GM21423 (cell line): Measurements from ENCODE around the gene CNTFR.

ENCODE experiments used
- ATAC-seq: cut with Tn5 transposase; IDR thresholded peaks from one replicate; pipeline ENCODE4 v1.9.1; 2021; ENCODE audit warnings: mild to moderate bottlenecking, moderate library complexity; ENCODE audit not compliant: unreplicated experiment

CNTFR gene

DNA sequence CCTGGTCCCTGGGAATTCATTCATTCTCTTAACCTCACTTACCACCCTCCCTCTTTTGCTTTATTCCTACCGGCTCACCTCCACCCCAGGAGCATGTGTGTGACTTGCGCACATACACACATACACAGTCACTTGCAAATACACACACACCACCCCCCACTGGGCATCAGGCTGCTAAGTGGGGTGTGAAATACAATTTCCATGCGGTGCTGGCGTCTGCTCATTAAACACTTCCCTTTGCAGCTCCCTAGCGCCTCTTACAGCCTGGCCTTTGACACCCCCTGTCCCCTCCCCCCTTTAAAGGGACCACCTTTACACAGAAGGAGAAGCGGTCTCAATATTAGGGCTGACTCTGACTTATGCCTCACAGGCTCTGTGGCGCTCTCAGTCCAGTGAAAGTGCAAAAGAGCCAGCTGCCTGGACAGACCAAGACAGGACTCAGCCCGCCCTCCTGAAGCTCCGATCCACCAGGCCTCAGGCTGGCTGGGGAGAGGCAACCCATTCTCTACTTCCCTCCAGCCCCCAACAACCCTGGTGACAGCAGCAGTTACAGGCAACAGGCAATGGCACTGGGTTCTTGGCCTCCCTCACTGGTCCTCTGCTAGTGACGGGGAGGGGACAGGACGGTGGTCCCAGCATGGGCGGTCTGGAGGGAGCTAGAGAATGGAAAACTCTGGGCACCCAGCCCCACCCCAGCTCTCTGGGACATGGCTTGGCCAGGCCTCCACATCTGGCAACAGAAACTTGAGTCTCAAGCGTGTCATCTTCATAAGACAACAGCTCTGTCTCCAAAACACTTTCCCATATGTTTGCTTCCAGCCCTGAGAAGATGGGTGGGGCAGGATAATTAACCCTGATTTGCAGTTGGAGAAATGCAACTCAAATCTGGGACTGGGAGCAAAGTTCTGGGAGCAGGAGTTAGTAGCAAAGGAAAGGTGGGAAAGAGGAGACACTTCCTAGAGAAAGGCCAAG is 78.7 kb downstream of the CNTFR start:
- ATAC-seq, result no peak

DNA sequence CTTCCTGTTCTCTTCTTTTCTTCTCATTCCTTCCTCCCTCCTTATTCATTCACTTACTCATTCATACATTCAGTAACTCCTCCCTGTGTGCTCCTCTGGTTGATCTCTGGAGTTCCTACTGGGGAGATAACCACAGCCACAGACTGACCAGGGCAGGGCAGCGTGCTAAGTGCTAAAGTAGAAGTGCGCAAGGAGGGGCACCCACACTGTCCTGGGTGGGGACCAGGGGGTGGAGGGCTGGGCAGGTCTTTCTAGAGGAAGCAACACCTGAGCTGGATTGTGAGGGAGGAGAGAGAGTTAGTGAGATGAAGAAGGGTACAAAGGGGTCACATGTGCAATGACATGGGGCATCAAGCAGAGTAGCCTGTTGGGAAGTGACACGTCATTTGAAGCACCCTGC is 80.6 kb downstream of the CNTFR start:
- ATAC-seq, result no peak

DNA sequence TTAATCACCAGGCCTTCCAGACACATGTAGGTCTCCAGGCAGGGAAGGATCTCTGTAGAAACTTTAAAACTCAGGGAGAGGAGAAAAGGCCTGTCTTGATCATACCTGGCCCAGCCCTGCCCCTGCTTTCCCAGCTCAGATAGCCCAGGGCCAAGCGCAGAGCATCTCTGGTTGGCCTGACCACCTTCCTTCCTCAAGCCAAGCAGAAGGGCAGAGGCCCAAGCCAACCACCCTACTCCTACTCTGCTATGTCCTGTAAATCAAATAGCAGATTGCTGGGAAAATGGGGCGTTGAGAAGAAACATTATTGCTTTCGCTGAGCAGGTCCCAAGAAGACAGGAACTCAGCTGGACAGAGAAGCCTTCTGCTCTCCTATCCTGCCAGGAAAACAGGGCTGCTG is 81.1 kb downstream of the CNTFR start:
- ATAC-seq, result no peak

DNA sequence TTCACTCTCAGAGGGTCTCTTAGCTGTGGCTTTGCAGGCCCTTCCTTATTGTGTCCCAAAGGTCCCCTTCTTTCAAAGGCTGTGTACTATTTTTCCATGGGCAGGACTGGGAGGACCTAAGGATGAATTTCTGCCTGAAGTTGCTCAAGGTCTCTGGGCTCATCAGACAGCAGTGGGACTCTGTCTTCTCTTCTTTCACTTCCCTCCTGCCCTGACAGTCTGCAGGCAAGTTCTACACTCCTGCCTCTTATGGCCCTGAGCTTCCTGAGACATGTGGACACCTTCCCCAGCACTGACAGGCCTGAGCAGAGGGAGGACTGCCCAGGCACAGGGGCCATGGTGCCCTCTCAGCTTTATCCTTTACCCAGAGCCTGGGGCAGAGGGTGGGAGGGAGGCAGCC is 81.6 kb downstream of the CNTFR start:
- ATAC-seq, result no peak

DNA sequence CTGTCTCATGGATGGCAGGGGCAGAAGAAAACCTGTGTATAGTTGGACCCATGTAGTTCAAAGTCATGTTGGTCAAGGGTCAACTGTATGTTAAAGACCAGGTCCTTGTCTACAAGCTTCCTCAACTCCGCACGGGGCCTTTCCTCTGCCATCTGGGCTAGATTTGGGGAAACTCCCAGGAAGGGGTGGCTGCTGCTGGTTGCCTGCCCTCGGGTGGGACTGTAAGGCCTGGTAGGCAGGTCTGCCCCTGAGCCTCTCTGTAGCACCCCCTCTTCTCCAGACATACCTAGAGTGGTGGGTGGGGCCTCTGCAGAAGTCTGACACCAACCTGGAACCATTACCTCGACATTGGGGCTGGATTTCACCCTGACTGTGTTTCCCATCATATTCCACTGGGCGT is 82.0 kb downstream of the CNTFR start:
- no peak for ATAC-seq

DNA sequence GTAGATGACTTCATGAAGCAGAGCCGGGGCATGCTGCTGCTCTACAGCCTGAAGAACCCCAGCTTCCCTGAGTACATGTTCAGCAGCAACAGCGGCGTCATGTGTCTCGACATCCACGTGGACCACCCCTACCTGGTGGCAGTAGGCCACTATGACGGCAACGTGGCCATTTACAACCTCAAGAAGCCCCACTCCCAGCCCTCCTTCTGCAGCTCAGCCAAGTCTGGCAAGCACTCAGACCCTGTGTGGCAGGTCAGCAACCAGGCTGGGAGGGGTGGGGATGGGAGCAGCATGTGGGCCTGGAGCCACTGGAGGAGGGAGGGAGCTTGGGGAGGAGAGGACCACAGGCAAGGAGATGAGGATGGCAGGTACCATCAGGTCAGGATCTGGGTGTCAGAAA is 82.9 kb downstream of the CNTFR start:
- ATAC-seq, result no peak

DNA sequence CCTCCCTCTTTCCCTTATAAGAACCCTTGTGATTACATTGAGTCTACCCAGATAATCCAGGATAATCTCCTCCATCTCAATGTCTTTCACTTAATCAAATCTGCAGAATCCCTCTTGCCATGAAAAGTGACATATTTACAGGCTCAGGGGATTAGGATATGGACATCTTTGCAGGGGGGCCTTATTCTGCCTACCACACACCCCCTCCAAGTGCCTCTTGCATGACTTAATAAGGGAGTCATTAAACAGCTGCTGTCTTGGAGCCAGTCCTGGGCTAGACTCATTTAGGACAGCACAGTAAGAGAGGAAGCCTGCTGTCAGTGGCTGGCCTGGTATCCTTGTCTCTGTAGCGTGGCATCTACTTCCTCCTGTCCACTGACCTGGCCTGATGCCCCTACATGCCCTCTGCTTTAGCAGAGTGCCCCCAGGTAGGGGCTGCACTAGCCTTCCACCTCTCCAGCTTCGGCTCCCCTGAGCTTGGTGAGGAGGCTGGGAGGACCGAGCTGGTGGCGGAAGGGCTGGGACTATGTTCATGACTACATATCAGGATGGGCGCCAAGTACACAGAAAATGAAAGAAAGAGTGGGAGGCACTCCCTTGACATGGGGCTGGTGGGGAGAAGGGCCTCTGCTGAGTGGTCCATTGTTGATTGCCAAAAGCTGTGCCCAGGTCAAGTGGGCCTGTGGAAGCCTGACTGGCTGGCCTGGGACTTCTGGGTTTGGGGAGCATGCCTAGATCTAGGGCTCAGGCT is 84.0 kb downstream of the CNTFR start:
- no peak for ATAC-seq

DNA sequence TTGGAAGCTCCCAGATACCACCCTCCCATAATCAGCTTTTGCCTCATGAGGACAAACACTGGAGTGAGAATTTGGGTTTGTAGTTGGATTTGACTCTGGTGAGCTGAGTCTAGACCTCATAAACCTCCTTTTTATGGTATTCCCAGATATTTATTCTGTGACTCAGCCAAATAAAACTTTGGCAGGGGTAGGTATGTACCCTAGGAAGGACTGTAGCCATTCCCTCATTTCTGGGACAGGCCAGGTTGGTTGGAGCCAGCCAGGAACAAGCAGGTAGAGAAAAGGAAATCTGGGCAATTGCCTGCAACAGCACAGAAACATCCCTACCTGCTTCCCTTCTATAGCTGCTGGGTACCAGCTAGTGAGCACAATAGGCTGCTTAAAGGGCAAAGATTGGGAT is 86.1 kb downstream of the CNTFR start:
- ATAC-seq, result no peak

DNA sequence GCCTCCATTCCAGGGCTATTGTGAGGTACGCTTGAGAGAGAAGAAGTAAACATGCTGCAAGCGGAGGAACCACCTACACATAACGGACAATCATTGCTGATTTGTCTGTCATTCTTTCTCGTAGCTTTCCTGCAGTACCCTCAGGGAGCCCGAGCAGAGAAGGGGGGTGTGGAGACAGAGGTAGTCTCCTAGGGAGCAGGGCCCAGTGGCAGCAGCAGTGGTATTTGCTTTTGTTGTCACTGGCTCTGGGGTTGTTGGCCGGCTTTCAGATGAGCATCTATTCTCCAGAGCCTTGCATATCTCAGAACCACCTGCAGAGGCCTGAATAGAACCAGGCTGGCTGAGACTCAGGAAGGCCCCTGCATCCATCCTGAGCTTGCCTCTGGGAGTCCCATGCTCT is 86.6 kb downstream of the CNTFR start:
- no peak for ATAC-seq

DNA sequence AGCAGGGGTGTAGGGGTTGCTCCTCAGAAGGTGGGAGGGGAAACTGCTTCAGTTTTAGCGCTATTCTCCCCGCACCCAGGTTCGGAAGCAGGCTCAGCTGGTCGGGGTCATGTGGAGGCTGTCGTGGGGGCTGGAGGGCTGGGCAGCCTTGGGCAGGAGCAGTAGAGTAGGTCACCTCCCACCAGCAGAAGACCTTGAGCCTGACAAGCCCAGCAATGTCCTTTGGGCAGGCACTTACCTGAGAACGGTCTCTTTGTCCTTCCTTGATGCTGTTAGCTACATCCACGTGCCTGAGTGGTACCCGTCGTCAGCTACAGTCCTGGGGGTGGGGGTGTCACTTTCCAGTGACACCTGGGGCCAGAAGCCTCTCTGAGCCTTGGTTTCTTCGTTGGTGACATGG is 87.1 kb downstream of the CNTFR start:
- ATAC-seq, result no peak

DNA sequence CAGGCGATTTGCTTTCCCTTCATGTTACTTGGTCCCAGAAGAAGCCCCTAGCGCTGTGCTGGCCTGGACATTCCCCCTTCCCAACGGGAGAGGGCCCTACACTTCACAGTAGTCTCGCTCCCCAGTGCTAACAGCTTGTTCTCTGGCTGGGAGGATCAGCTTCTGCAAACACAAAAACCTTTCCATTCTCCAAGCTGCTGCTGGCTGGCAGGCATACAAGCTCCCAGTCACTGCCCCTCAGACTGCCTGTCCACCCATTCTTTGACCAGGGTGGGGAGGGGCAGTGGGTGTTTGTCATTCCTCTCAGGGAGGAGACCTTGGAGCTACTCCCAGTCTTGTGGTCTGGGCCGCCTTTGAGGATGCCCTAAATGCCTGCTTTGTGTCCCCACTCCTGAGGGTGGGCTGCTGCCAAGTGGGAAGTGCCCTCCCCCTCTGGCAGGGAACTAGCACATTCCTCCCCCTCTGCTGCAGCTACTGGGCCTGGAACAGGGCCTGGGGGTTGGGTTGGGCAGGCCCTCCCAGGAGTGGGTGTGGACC is 87.6 kb downstream of the CNTFR start:
- no peak for ATAC-seq
